ENCODE results near the gene DNLZ.

GRCh38 chr9:136357202-136357725 is 6.3 kb downstream of the DNLZ start:
- TF ChIP-seq CTCF (IDR thresholded peaks at IDR 0.05; ENCODE audit: poor library complexity, severe bottlenecking) (no peak), POLR2AphosphoS5 (IDR thresholded peaks at IDR 0.05) (no peak), RAD21 (conservative IDR thresholded peaks at IDR 0.05) (no peak), REST (IDR thresholded peaks at IDR 0.05; ENCODE audit: borderline replicate concordance) (no peak)

Data from neural cell (in vitro differentiated cells).